ENCODE results near the gene MRPL2. TPM values are rescaled to one million over a fixed set of nuclear protein-coding genes. Genes with fewer than 3 reads are reported as not detected.

Gene MRPL2
- 10 to 100 TPM; 19.6 to 38.6 TPM for total RNA-seq

GRCh38 chr6:43059168-43060033, at the start of gene MRPL2, which contains the start of gene KLC4:
TSS of gene MRPL2 (minus strand) at chr6:43059434. CDS start at chr6:43059381, 53 bp downstream.
TSS of gene KLC4 (plus strand) at chr6:43059631. CDS start at chr6:43061336, 1,705 bp downstream.

GRCh38 chr6:43075670-43076463, 16.6 kb upstream of the MRPL2 start, which contains the start of gene PTK7:
TSS of gene PTK7 (plus strand) at chr6:43076314. CDS start at chr6:43076489, 175 bp downstream.

GRCh38 chr6:43053545-43054205, 5.6 kb downstream of the MRPL2 start, which contains the start of gene CUL7:
TSS of gene CUL7 (minus strand) at chr6:43053851. CDS start at chr6:43052788, 1,063 bp downstream.

GRCh38 chr6:43021270-43022047, 37.8 kb downstream of the MRPL2 start, which contains the start of gene RRP36:
TSS of gene RRP36 (plus strand) at chr6:43021623. CDS start at chr6:43021655, 32 bp downstream.

GRCh38 chr6:43013843-43014433, 45.3 kb downstream of the MRPL2 start, which contains the start of the genes KLHDC3 and MEA1:
TSS of gene KLHDC3 (plus strand) at chr6:43014249. CDS start at chr6:43017193, 2,944 bp downstream.
TSS of gene MEA1 (minus strand) at chr6:43013946. CDS start at chr6:43013813, 133 bp downstream.

Other genes with a start within 250 kb of the MRPL2 start
- 100 to 1,000 TPM; 113 to 149 TPM for gene RPL7L1, start 179.8 kb downstream of the MRPL2 start, total RNA-seq
- gene PTCRA, start 143.4 kb downstream of the MRPL2 start, total RNA-seq, result under 1 TPM in 1 of 2 donors, not detected in 1; 0.33 TPM
- 10 to 100 TPM; 19.6 to 39.6 TPM for gene CNPY3, start 130.0 kb downstream of the MRPL2 start, total RNA-seq
- gene GNMT, start 98.7 kb downstream of the MRPL2 start, total RNA-seq, result not detected
- gene PEX6, start 80.3 kb downstream of the MRPL2 start, total RNA-seq, result 10 to 100 TPM; 20.3 to 27.5 TPM
- gene PPP2R5D, start 74.9 kb downstream of the MRPL2 start, total RNA-seq, result 10 to 100 TPM; 48.5 to 65.6 TPM
- gene MEA1, start 45.5 kb downstream of the MRPL2 start, total RNA-seq, result 10 to 100 TPM; 40.6 to 63.6 TPM
- gene KLHDC3, start 45.2 kb downstream of the MRPL2 start, total RNA-seq, result 10 to 100 TPM; 84.7 to 90.9 TPM
- 100 to 1,000 TPM in 1 of 2 donors, 10 to 100 TPM in 1; 84.0 to 123 TPM for gene RRP36, start 37.8 kb downstream of the MRPL2 start, total RNA-seq
- gene CUL7, start 5.6 kb downstream of the MRPL2 start, total RNA-seq, result 10 to 100 TPM; 16.7 to 17.6 TPM
- 10 to 100 TPM in 1 of 2 donors, 1 to 10 TPM in 1; 8.7 to 14.1 TPM for gene KLC4, start 197 bp upstream of the MRPL2 start, total RNA-seq
- gene PTK7, start 16.9 kb upstream of the MRPL2 start, total RNA-seq, result 10 to 100 TPM; 19.3 to 36.6 TPM
- gene SRF, start 111.8 kb upstream of the MRPL2 start, total RNA-seq, result 10 to 100 TPM; 15.8 to 22.6 TPM
- 10 to 100 TPM; 26.0 to 31.0 TPM for gene CUL9, start 122.8 kb upstream of the MRPL2 start, total RNA-seq
- gene DNPH1, start 170.0 kb upstream of the MRPL2 start, total RNA-seq, result 10 to 100 TPM; 43.6 to 71.9 TPM
- under 1 TPM in 1 of 2 donors, not detected in 1; under 0.01 TPM for gene TTBK1, start 184.0 kb upstream of the MRPL2 start, total RNA-seq
- not detected for gene SLC22A7, start 238.8 kb upstream of the MRPL2 start, total RNA-seq
- gene CRIP3, start 249.4 kb upstream of the MRPL2 start, total RNA-seq, result not detected

Data from melanocyte of skin (primary cell).